HG03064 (cell line): ENCODE measurements around the gene CRIP1.

Source experiments
- ATAC-seq: cut with Tn5 transposase; IDR thresholded peaks from one replicate; pipeline ENCODE4 v1.9.1; 2021; ENCODE audit warnings: low read depth; ENCODE audit not compliant: unreplicated experiment

Gene CRIP1

GRCh38 chr14:105492031-105492970 is 5.6 kb downstream of the CRIP1 start:
- ATAC-seq = no peak

GRCh38 chr14:105492971-105493871 is 6.5 kb downstream of the CRIP1 start:
- ATAC-seq = no peak

- ATAC-seq = no peak
Measured at GRCh38 chr14:105493921-105494605, 7.4 kb downstream of the CRIP1 start.

- no peak for ATAC-seq
Measured at GRCh38 chr14:105494606-105494929, 7.9 kb downstream of the CRIP1 start.

- no peak for ATAC-seq
Measured at GRCh38 chr14:105495101-105495989, 8.7 kb downstream of the CRIP1 start.

- ATAC-seq = no peak
Measured at GRCh38 chr14:105495990-105496830, 9.5 kb downstream of the CRIP1 start.

GRCh38 chr14:105496831-105497591 is 10.3 kb downstream of the CRIP1 start:
- ATAC-seq = no peak

GRCh38 chr14:105497671-105498429 is 11.2 kb downstream of the CRIP1 start:
- ATAC-seq = no peak

GRCh38 chr14:105498430-105499255 is 12.0 kb downstream of the CRIP1 start:
- no peak for ATAC-seq

GRCh38 chr14:105499256-105500035 is 12.8 kb downstream of the CRIP1 start:
- no peak for ATAC-seq

- no peak for ATAC-seq
Measured at GRCh38 chr14:105500036-105500725, 13.5 kb downstream of the CRIP1 start.

GRCh38 chr14:105500726-105501101 is 14.0 kb downstream of the CRIP1 start:
- no peak for ATAC-seq

GRCh38 chr14:105501504-105502291 is 15.0 kb downstream of the CRIP1 start:
- no peak for ATAC-seq

GRCh38 chr14:105502446-105503295 is 16.0 kb downstream of the CRIP1 start:
- ATAC-seq = no peak
